ENCODE results near the gene ERC2. TPM values are rescaled to one million over a fixed set of nuclear protein-coding genes. Genes with fewer than 3 reads are reported as not detected.

Gene ERC2
- total RNA-seq, 1 donor from 2014 or later, result 0.35 TPM

- no peaks in the 10 kb centered on the region for H3K4me1 Mint-ChIP-seq (ENCODE audit: unreplicated experiment)
- H3K27ac Mint-ChIP-seq (ENCODE audit: unreplicated experiment), result no peak overlapping the region
- H3K9me3 Mint-ChIP-seq (ENCODE audit: unreplicated experiment), result no peaks in the 10 kb centered on the region
- H3K36me3 Mint-ChIP-seq (ENCODE audit: unreplicated experiment), result no peaks in the 10 kb centered on the region
- H3K4me3 Mint-ChIP-seq (ENCODE audit: unreplicated experiment), result no peak overlapping the region
- no peak for DNase-seq (ENCODE audit: extremely low spot score, unreplicated experiment)
- H3K27me3 Mint-ChIP-seq (ENCODE audit: unreplicated experiment), result no peaks in the 10 kb centered on the region
- no peak for TF ChIP-seq CTCF (IDR thresholded peaks at IDR 0.05)
Observed at GRCh38 chr3:56229311-56229710, 239.0 kb downstream of the ERC2 start.

- H3K4me3 Mint-ChIP-seq (ENCODE audit: unreplicated experiment), result no peak overlapping the region
- H3K9me3 Mint-ChIP-seq (ENCODE audit: unreplicated experiment), result no peaks in the 10 kb centered on the region
- H3K27ac Mint-ChIP-seq (ENCODE audit: unreplicated experiment), result no peak overlapping the region
- no peak for TF ChIP-seq CTCF (IDR thresholded peaks at IDR 0.05)
- H3K4me1 Mint-ChIP-seq (ENCODE audit: unreplicated experiment), result peaks cover 6% of the 10 kb centered on the region
- H3K27me3 Mint-ChIP-seq (ENCODE audit: unreplicated experiment), result peaks cover 8% of the 10 kb centered on the region
- H3K36me3 Mint-ChIP-seq (ENCODE audit: unreplicated experiment), result no peaks in the 10 kb centered on the region
- no peak for DNase-seq (ENCODE audit: extremely low spot score, unreplicated experiment)
Observed at GRCh38 chr3:56222866-56223265, 245.4 kb downstream of the ERC2 start.

- DNase-seq (ENCODE audit: extremely low spot score, unreplicated experiment), result no peak
- no peak overlapping the region for H3K4me3 Mint-ChIP-seq (ENCODE audit: unreplicated experiment)
- no peak overlapping the region for H3K27ac Mint-ChIP-seq (ENCODE audit: unreplicated experiment)
- no peaks in the 10 kb centered on the region for H3K9me3 Mint-ChIP-seq (ENCODE audit: unreplicated experiment)
- H3K36me3 Mint-ChIP-seq (ENCODE audit: unreplicated experiment), result no peaks in the 10 kb centered on the region
- peaks cover 11% of the 10 kb centered on the region for H3K27me3 Mint-ChIP-seq (ENCODE audit: unreplicated experiment)
- TF ChIP-seq CTCF (IDR thresholded peaks at IDR 0.05), result no peak
- peaks cover 6% of the 10 kb centered on the region for H3K4me1 Mint-ChIP-seq (ENCODE audit: unreplicated experiment)
Observed at GRCh38 chr3:56219894-56220805, 248.1 kb downstream of the ERC2 start.

- peaks cover 5% of the 10 kb centered on the region for H3K27me3 Mint-ChIP-seq (ENCODE audit: unreplicated experiment)
- no peak for TF ChIP-seq CTCF (IDR thresholded peaks at IDR 0.05)
- no peak overlapping the region for H3K27ac Mint-ChIP-seq (ENCODE audit: unreplicated experiment)
Observed at GRCh38 chr3:56209982-56210751, 258.1 kb downstream of the ERC2 start.

GRCh38 chr3:56207922-56208321 lies 260.3 kb downstream of the ERC2 start:
- no peaks in the 10 kb centered on the region for H3K36me3 Mint-ChIP-seq (ENCODE audit: unreplicated experiment)
- no peak for TF ChIP-seq CTCF (IDR thresholded peaks at IDR 0.05)

More at GRCh38 chr3:56209982-56210751, 258.1 kb downstream of the ERC2 start:
- Mint-ChIP-seq H3K4me3 (ENCODE audit: unreplicated experiment) (no peak overlapping the region), H3K4me1 (ENCODE audit: unreplicated experiment) (no peaks in the 10 kb centered on the region), H3K9me3 (ENCODE audit: unreplicated experiment) (peaks cover 8% of the 10 kb centered on the region), H3K36me3 (ENCODE audit: unreplicated experiment) (no peaks in the 10 kb centered on the region)
- DNase-seq (ENCODE audit: extremely low spot score, unreplicated experiment), result no peak

More at GRCh38 chr3:56207922-56208321, 260.3 kb downstream of the ERC2 start:
- peaks cover 8% of the 10 kb centered on the region for H3K9me3 Mint-ChIP-seq (ENCODE audit: unreplicated experiment)
- H3K4me1 Mint-ChIP-seq (ENCODE audit: unreplicated experiment), result no peaks in the 10 kb centered on the region
- H3K27ac Mint-ChIP-seq (ENCODE audit: unreplicated experiment), result no peak overlapping the region
- no peak overlapping the region for H3K4me3 Mint-ChIP-seq (ENCODE audit: unreplicated experiment)
- DNase-seq (ENCODE audit: extremely low spot score, unreplicated experiment), result no peak
- H3K27me3 Mint-ChIP-seq (ENCODE audit: unreplicated experiment), result peaks cover 2% of the 10 kb centered on the region
